ENCODE measurements around the gene CRYBG1.
"Not testable (repeated sequence)": the region's sequence is repeated elsewhere in the genome, so short reads cannot be mapped to it uniquely, and the experiment has no call there.

The CRYBG1 gene

GRCh38 chr6:106559659-106560058 is 199.1 kb downstream of the CRYBG1 start:
- not testable (repeated sequence) for DNase-seq

- DNase-seq: no peak
Measured at GRCh38 chr6:106560996-106561685, 200.6 kb downstream of the CRYBG1 start.

GRCh38 chr6:106561686-106562405 is 201.3 kb downstream of the CRYBG1 start:
- no peak for DNase-seq

GRCh38 chr6:106563614-106564013 is 203.1 kb downstream of the CRYBG1 start:
- no peak for DNase-seq

GRCh38 chr6:106564476-106564875 is 204.0 kb downstream of the CRYBG1 start:
- DNase-seq: no peak

GRCh38 chr6:106568530-106568929 is 208.0 kb downstream of the CRYBG1 start:
- DNase-seq: no peak

GRCh38 chr6:106569428-106569827 is 208.9 kb downstream of the CRYBG1 start:
- no peak for DNase-seq

GRCh38 chr6:106572436-106572835 is 211.9 kb downstream of the CRYBG1 start:
- peak; percentile 20 for DNase-seq

GRCh38 chr6:106572875-106573585 is 212.5 kb downstream of the CRYBG1 start:
- no peak for DNase-seq

GRCh38 chr6:106574741-106575458 is 214.4 kb downstream of the CRYBG1 start:
- no peak for DNase-seq

- no peak for DNase-seq
Measured at GRCh38 chr6:106579281-106579680, 218.8 kb downstream of the CRYBG1 start.

- DNase-seq: no peak
Measured at GRCh38 chr6:106581468-106581867, 221.0 kb downstream of the CRYBG1 start.

GRCh38 chr6:106586815-106587415 is 226.4 kb downstream of the CRYBG1 start:
- DNase-seq: no peak

GRCh38 chr6:106588937-106589336 is 228.4 kb downstream of the CRYBG1 start:
- DNase-seq: not testable (repeated sequence)

GRCh38 chr6:106591111-106591825 is 230.8 kb downstream of the CRYBG1 start:
- DNase-seq: no peak

GRCh38 chr6:106599440-106599839 is 238.9 kb downstream of the CRYBG1 start:
- no peak for DNase-seq

GRCh38 chr6:106600329-106600728 is 239.8 kb downstream of the CRYBG1 start:
- DNase-seq: no peak

- DNase-seq: peak; percentile 5
Measured at GRCh38 chr6:106608080-106608668, 247.7 kb downstream of the CRYBG1 start.

- peak; percentile 4 for DNase-seq
Measured at GRCh38 chr6:106609699-106610098, 249.2 kb downstream of the CRYBG1 start.

- no peak for DNase-seq
Measured at GRCh38 chr6:106611030-106611429, 250.5 kb downstream of the CRYBG1 start.

GRCh38 chr6:106612671-106613416 is 252.3 kb downstream of the CRYBG1 start:
- DNase-seq: no peak

Data from retina (tissue), 1 donor.